ENCODE results near the gene DNAJA1. TPM values are rescaled to one million over a fixed set of nuclear protein-coding genes. Genes with fewer than 3 reads are reported as not detected.

Gene DNAJA1
- total RNA-seq (100 to 1,000 TPM in 1 of 7 donors, 10 to 100 TPM in 6; 67.0 to 113 (median 87.7) TPM), polyA plus RNA-seq (10 to 100 TPM; 25.8 to 81.3 (median 38.7) TPM)
- long read RNA-seq, donor 1, transcript DNAJA1-201 (9 exons, 2,381 nt), result major isoform, 80 of 226 reads
- long read RNA-seq, donor 1, partial matches to known transcripts, result 146 of 226 reads
- long read RNA-seq, donor 1, other reads (novel, unspliced or antisense), result 0 of 226 reads
- long read RNA-seq, donor 2, transcript DNAJA1-201 (9 exons, 2,381 nt), result major isoform, 53 of 186 reads
- long read RNA-seq, donor 2, partial matches to known transcripts, result 133 of 186 reads
- long read RNA-seq, donor 2, other reads (novel, unspliced or antisense), result 0 of 186 reads

- intact Hi-C loops (cut with DNase I; ENCODE audit: low total_unique reads), result no loop called here
- H3K4me3 ChIP-seq, result peak within 1 kb of the TSS; percentile 67 to 97 (median 88)
- H3K27ac ChIP-seq, result peak within 1 kb of the TSS; percentile 98 to 100 (median 100)
- H3K27me3 ChIP-seq (replicated peaks in 1 of 7), result no peaks in the 10 kb centered on the region
- peaks cover 45 to 73% (median 64%) of the 10 kb centered on the region in 6 donors for H3K4me1 ChIP-seq
- WGBS, 5 donors, result 0 to 1% (median 0%) methylated on average over 54 to 61 of the region's 61 CpGs
- no peaks in the 10 kb centered on the region for H3K9me3 ChIP-seq
- TF ChIP-seq POLR2A (IDR thresholded peaks at IDR 0.05), result peak; percentile 80 to 92 (median 90)
- peak; percentile 100 for TF ChIP-seq POLR2AphosphoS5 (IDR thresholded peaks at IDR 0.05)
- peak in 2 of 11 experiments; percentile 15 to 42 for TF ChIP-seq CTCF (IDR thresholded peaks at IDR 0.05 in 8 of 11, conservative IDR thresholded peaks at IDR 0.05 in 3 of 11)
- peaks cover 0 to 46% (median 23%) of the 10 kb centered on the region in 6 donors for H3K36me3 ChIP-seq
- peak; percentile 99 for DNase-seq
Observed at GRCh38 chr9:33024966-33025571, at the start of gene DNAJA1. DNAJA1 (plus strand) TSS chr9:33025273; CDS start chr9:33026485, 1,212 bp downstream.

- H3K9me3 ChIP-seq, result no peaks in the 10 kb centered on the region
- H3K27ac ChIP-seq, result no peak overlapping the region
- H3K36me3 ChIP-seq, result peaks cover 4 to 91% (median 41%) of the 10 kb centered on the region in 6 donors
- TF ChIP-seq CTCF (IDR thresholded peaks at IDR 0.05 in 8 of 11, conservative IDR thresholded peaks at IDR 0.05 in 3 of 11), result no peak
- no peak for TF ChIP-seq POLR2A (IDR thresholded peaks at IDR 0.05)
- TF ChIP-seq POLR2AphosphoS5 (IDR thresholded peaks at IDR 0.05), result no peak
- H3K27me3 ChIP-seq (replicated peaks in 1 of 7), result no peaks in the 10 kb centered on the region
- no peak overlapping the region for H3K4me3 ChIP-seq
- intact Hi-C loops (cut with DNase I; ENCODE audit: low total_unique reads), result no loop called here
- WGBS, 5 donors, result 94 to 97% (median 96%) methylated on average over 2 of the region's 2 CpGs
- no peak for DNase-seq
- no peaks in the 10 kb centered on the region for H3K4me1 ChIP-seq
Observed at GRCh38 chr9:32978051-32978450, 47.0 kb upstream of the DNAJA1 start.

DNA sequence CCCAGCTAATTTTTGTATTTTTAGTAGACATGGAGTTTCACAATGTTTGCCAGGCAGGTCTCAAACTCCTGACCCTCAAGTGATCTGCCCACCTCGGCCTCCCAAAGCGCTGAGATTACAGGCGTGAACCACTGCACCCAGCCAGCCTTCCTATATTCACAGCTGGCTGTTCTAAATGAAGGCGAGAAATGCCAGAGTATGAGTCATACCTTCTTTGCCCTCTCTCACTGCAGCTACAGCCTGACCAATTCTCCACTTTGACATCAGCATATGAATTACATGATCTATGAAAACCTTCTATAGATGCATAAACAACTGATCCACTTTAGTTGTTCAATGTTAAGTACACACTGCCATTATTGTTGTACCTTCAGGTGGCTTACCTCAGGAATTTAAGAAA is 38.1 kb upstream of the DNAJA1 start:
- Histone ChIP-seq H3K4me1 (peaks cover 0 to 1% (median 0%) of the 10 kb centered on the region in 6 donors), H3K27me3 (replicated peaks in 1 of 7) (no peaks in the 10 kb centered on the region), H3K9me3 (no peaks in the 10 kb centered on the region), H3K4me3 (no peak overlapping the region), H3K36me3 (peaks cover 0 to 98% (median 72%) of the 10 kb centered on the region in 6 donors), H3K27ac (no peak overlapping the region)
- WGBS, 5 donors, result 92 to 98% (median 93%) methylated on average over 4 of the region's 4 CpGs
- no peak for TF ChIP-seq CTCF (IDR thresholded peaks at IDR 0.05 in 8 of 11, conservative IDR thresholded peaks at IDR 0.05 in 3 of 11)
- TF ChIP-seq POLR2AphosphoS5 (IDR thresholded peaks at IDR 0.05), result no peak
- TF ChIP-seq POLR2A (IDR thresholded peaks at IDR 0.05), result no peak
- DNase-seq, result no peak
- intact Hi-C loops (cut with DNase I; ENCODE audit: low total_unique reads), result no loop called here

DNA sequence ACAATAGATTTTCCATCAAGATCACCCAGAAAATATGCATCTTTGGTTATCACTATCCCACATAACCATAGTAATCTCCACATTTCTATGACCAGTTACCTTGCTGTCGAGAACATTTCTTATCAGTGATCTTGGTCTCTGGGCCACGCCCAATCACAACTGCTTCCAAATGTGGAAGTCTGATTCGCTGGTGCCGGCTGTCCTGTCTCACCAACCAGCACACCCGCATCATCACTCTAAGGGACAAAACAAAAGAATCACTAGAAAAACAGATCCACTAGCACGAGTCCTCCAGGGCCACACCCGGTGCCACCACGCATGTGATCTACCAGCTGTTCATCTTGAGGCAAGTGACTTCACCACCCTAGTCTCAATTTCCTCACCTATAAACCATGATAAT is 35.4 kb upstream of the DNAJA1 start:
- peaks cover 0 to 23% (median 8%) of the 10 kb centered on the region in 6 donors for H3K4me1 ChIP-seq
- H3K27ac ChIP-seq, result no peak overlapping the region
- 90 to 97% (median 93%) methylated on average over 8 of the region's 8 CpGs for WGBS, 5 donors
- TF ChIP-seq POLR2AphosphoS5 (IDR thresholded peaks at IDR 0.05), result no peak
- no peak for TF ChIP-seq CTCF (IDR thresholded peaks at IDR 0.05 in 8 of 11, conservative IDR thresholded peaks at IDR 0.05 in 3 of 11)
- TF ChIP-seq POLR2A (IDR thresholded peaks at IDR 0.05), result no peak
- intact Hi-C loops (cut with DNase I; ENCODE audit: low total_unique reads), result no loop called here
- H3K27me3 ChIP-seq (replicated peaks in 1 of 7), result no peaks in the 10 kb centered on the region
- H3K4me3 ChIP-seq, result no peak overlapping the region
- peaks cover 0 to 94% (median 52%) of the 10 kb centered on the region in 6 donors for H3K36me3 ChIP-seq
- H3K9me3 ChIP-seq, result no peaks in the 10 kb centered on the region
- DNase-seq, result no peak

Measured in spleen (tissue), 13 donors.